Stomach (tissue), 9 donors: ENCODE measurements around the gene PLCE1. TPM values are rescaled to one million over a fixed set of nuclear protein-coding genes. Genes with fewer than 3 reads are reported as not detected.

ENCODE experiments used
- DNase-seq, 2 donors: peaks; one replicate each; pipeline versions ENCODE4 v3.0.0 to v3.0.0-alpha.2; 2013 to 2019
- H3K27ac ChIP-seq, 5 donors: fragments of 200-600 bp in 4 of 5; sonication (generic) in 4 of 5; one replicate each; pipeline ENCODE4 v1.5.1; 2013 to 2019; ENCODE audit warnings: mild to moderate bottlenecking in 1 of 5, moderate library complexity in 1 of 5
- H3K27me3 ChIP-seq, 3 donors: fragments of 200-600 bp; sonication (generic); one replicate each; pipeline ENCODE4 v1.5.1; 2017 to 2019; ENCODE audit warnings: mixed run types in 1 of 3
- H3K36me3 ChIP-seq, 4 donors: fragments of 200-600 bp; sonication (generic); 1 replicate in 3 of 4; 2 replicates in 1 of 4; pipeline ENCODE4 v1.5.1; 2016 to 2019
- H3K4me1 ChIP-seq, 4 donors: fragments of 200-600 bp; sonication (generic); one replicate each; pipeline ENCODE4 v1.5.1; 2016 to 2019
- H3K4me3 ChIP-seq, 4 donors: fragments of 200-600 bp; sonication (generic) in 3 of 4; one replicate each; pipeline ENCODE4 v1.5.1; 2016 to 2019; ENCODE audit warnings: mild to moderate bottlenecking in 1 of 4
- H3K9me3 ChIP-seq, 4 donors: fragments of 200-600 bp; sonication (generic); one replicate each; pipeline ENCODE4 v1.5.1; 2016 to 2019
- CTCF ChIP-seq, 7 experiments: fragments of 450-650 bp in 4 of 7; fragments of 200-600 bp in 3 of 7; sonication (generic) in 3 of 7; IDR thresholded peaks; one replicate each; pipeline ENCODE4 v1.5.1; 2016 to 2019; ENCODE audit warnings: antibody characterized with exemption in 7 of 7, control low read depth in 2 of 7, mild to moderate bottlenecking in 1 of 7
- EP300 ChIP-seq: sonication (generic); formaldehyde crosslinking; IDR thresholded peaks from one replicate; pipeline ENCODE4 v1.6.1; 2017; ENCODE audit warnings: antibody characterized with exemption
- POLR2A ChIP-seq, 4 donors: fragments of 450-650 bp; IDR thresholded peaks; one replicate each; pipeline ENCODE4 v1.6.1; 2016; ENCODE audit warnings: antibody characterized with exemption in 4 of 4, control low read depth in 2 of 4, mild to moderate bottlenecking in 1 of 4, moderate library complexity in 1 of 4
- POLR2AphosphoS5 ChIP-seq, 3 donors: sonication (generic); formaldehyde crosslinking; IDR thresholded peaks; one replicate each; pipeline ENCODE4 v1.6.1; 2016; ENCODE audit warnings: antibody characterized with exemption in 3 of 3
- WGBS, 5 donors: extraction: QIAGEN DNeasy Blood & Tissue Kit in 3 of 5; methylation state at CpG; one replicate each; pipeline versions ENCODE4 v1.1.5 to v1.1.7; 2013 to 2018; 5-methylcytosine and 5-hydroxymethylcytosine counted together
- intact Hi-C: fragments of 100-400 bp; cut with DNase I; formaldehyde crosslinking; loops from one replicate; pipeline ENCODE4 v1.15.1; 2023; ENCODE audit warnings: low total_unique reads
- polyA plus RNA-seq, 3 donors: library from polyadenylated mRNA; stranded (reverse); fragments of 200-250 nt; gene quantifications; one replicate each; pipeline ENCODE4 v1.2.3, GENCODE V29; 2013
- total RNA-seq, 5 donors: library from RNA; depleted of rRNA; stranded (reverse); fragments of >200 nt; gene quantifications; one replicate each; pipeline versions ENCODE4 v1.1.0 to v1.2.3, GENCODE V29; 2014 to 2016
- donor health status: healthy with polysubstance abuse.
- donor health status: Bipolar disorder and iron deficiency.
- donor health status: healthy.

PLCE1 gene
- total and polyA plus RNA-seq, 8 donors: 0.98 to 25.5 (median 14.2) TPM

DNA sequence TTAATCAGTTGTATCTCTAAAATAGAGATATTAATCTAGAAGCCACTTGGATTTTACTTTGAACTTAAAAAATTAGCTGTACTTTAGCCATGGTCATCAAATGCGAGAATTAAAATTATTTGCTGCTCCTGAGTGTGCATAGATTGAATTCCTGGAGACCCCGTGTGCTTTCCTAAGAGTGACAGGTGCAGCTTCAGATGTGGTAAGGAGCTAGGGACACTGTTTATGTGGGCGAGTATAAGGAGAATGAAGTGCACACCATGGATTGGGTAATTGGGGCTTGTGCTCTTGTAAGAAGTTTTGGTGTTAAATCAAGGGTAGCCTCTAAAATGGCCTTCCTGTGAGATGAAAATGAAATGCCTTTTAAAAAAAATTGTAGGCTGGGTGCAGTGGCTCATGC lies 9.8 kb downstream of the PLCE1 start:
- 86 to 96% (median 94%) methylated on average over 3 of the region's 3 CpGs for WGBS, 5 donors
- H3K36me3 ChIP-seq: no peaks in the 10 kb centered on the region
- no peak overlapping the region for H3K27ac ChIP-seq
- TF ChIP-seq POLR2AphosphoS5 (IDR thresholded peaks at IDR 0.05) (no peak), CTCF (IDR thresholded peaks at IDR 0.05) (no peak), EP300 (no peak), POLR2A (IDR thresholded peaks at IDR 0.05) (no peak)
- intact Hi-C loops: no loop called here
- no peak for DNase-seq
- H3K4me1 ChIP-seq: peaks cover 17 to 57% (median 40%) of the 10 kb centered on the region in 4 donors
- no peaks in the 10 kb centered on the region for H3K27me3 ChIP-seq
- H3K9me3 ChIP-seq: no peaks in the 10 kb centered on the region
- H3K4me3 ChIP-seq: no peak overlapping the region

DNA sequence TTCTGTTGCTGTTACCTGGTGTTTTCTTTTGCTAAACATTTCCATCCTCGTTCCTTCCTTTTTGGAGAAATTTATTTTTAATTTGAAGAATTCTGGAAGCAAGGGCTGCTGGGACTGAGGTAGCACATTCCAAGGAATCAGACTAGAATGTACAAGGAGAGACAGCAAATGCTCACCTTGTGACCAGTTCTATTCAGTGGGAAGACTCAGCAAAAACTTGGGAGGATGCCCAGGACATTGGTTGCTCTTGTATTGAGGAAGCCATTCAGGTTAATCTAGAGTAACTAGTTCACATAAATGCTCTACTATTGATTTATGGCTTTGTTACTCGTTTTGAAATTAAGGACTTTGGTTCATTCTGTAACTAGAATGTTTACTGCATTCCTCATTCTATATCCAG lies 11.3 kb downstream of the PLCE1 start:
- intact Hi-C loops: no loop called here
- 50 to 58% (median 51%) methylated on average over 2 of the region's 2 CpGs for WGBS, 5 donors
- Histone ChIP-seq H3K9me3 (no peaks in the 10 kb centered on the region), H3K27me3 (no peaks in the 10 kb centered on the region), H3K36me3 (no peaks in the 10 kb centered on the region), H3K4me3 (no peak overlapping the region), H3K4me1 (peaks cover 7 to 46% (median 31%) of the 10 kb centered on the region in 4 donors), H3K27ac (no peak overlapping the region)
- no peak for DNase-seq
- TF ChIP-seq CTCF (IDR thresholded peaks at IDR 0.05): no peak
- no peak for TF ChIP-seq EP300
- no peak for TF ChIP-seq POLR2A (IDR thresholded peaks at IDR 0.05)
- no peak for TF ChIP-seq POLR2AphosphoS5 (IDR thresholded peaks at IDR 0.05)

- H3K27me3 ChIP-seq: no peaks in the 10 kb centered on the region
- WGBS, 5 donors: 17 to 29% (median 27%) methylated on average over 4 of the region's 4 CpGs
- H3K4me3 ChIP-seq: no peak overlapping the region
- intact Hi-C loops: no loop called here
- H3K4me1 ChIP-seq: peaks cover 0 to 31% (median 19%) of the 10 kb centered on the region in 4 donors
- DNase-seq: peak; percentile 61 to 92
- H3K27ac ChIP-seq: peak overlapping the region; percentile 64 to 87 (median 78)
- TF ChIP-seq POLR2AphosphoS5 (IDR thresholded peaks at IDR 0.05) (peak in 2 of 3 donors; percentile 47 to 75), POLR2A (IDR thresholded peaks at IDR 0.05) (no peak)
- no peaks in the 10 kb centered on the region for H3K36me3 ChIP-seq
- no peaks in the 10 kb centered on the region for H3K9me3 ChIP-seq
Measured at GRCh38 chr10:94006591-94007550, 13.1 kb downstream of the PLCE1 start.

- Histone ChIP-seq H3K36me3 (no peaks in the 10 kb centered on the region), H3K4me1 (peaks cover 0 to 39% (median 25%) of the 10 kb centered on the region in 4 donors), H3K27me3 (no peaks in the 10 kb centered on the region), H3K4me3 (no peak overlapping the region), H3K9me3 (no peaks in the 10 kb centered on the region), H3K27ac (peak overlapping the region in 1 of 5 donors; percentile 63)
- intact Hi-C loops: no loop called here
- DNase-seq: no peak
- TF ChIP-seq POLR2AphosphoS5 (IDR thresholded peaks at IDR 0.05) (no peak), EP300 (no peak)
- 89 to 95% (median 92%) methylated on average over 2 of the region's 2 CpGs for WGBS, 5 donors
Measured at GRCh38 chr10:94008526-94008925, 14.8 kb downstream of the PLCE1 start.

GRCh38 chr10:94010116-94010515 lies 16.4 kb downstream of the PLCE1 start:
- WGBS, 5 donors: 76 to 97% (median 95%) methylated on average over 2 of the region's 2 CpGs
- peaks cover 0 to 40% (median 25%) of the 10 kb centered on the region in 4 donors for H3K4me1 ChIP-seq
- no peak for DNase-seq
- intact Hi-C loops: no loop called here
- no peaks in the 10 kb centered on the region for H3K36me3 ChIP-seq
- no peaks in the 10 kb centered on the region for H3K27me3 ChIP-seq
- peak overlapping the region in 1 of 5 donors; percentile 49 for H3K27ac ChIP-seq
- H3K9me3 ChIP-seq: no peaks in the 10 kb centered on the region
- TF ChIP-seq CTCF (IDR thresholded peaks at IDR 0.05) (no peak), EP300 (no peak), POLR2A (IDR thresholded peaks at IDR 0.05) (no peak), POLR2AphosphoS5 (IDR thresholded peaks at IDR 0.05) (no peak)
- H3K4me3 ChIP-seq: no peak overlapping the region
